ENCODE measurements around the gene SHROOM3.

- TF ChIP-seq CTCF (conservative IDR thresholded peaks at IDR 0.05; ENCODE audit: low read depth in 2 of 2) = no peak
- TF ChIP-seq, protein P1, sequence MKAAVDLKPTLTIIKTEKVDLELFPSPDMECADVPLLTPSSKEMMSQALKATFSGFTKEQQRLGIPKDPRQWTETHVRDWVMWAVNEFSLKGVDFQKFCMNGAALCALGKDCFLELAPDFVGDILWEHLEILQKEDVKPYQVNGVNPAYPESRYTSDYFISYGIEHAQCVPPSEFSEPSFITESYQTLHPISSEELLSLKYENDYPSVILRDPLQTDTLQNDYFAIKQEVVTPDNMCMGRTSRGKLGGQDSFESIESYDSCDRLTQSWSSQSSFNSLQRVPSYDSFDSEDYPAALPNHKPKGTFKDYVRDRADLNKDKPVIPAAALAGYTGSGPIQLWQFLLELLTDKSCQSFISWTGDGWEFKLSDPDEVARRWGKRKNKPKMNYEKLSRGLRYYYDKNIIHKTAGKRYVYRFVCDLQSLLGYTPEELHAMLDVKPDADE (IDR thresholded peaks at IDR 0.05) = no peak
Observed at GRCh38 chr4:76782837-76783236, 347.8 kb downstream of the SHROOM3 start.

Measured in GM23338 (cell line).